ENCODE data around the gene DTHD1.

DNA sequence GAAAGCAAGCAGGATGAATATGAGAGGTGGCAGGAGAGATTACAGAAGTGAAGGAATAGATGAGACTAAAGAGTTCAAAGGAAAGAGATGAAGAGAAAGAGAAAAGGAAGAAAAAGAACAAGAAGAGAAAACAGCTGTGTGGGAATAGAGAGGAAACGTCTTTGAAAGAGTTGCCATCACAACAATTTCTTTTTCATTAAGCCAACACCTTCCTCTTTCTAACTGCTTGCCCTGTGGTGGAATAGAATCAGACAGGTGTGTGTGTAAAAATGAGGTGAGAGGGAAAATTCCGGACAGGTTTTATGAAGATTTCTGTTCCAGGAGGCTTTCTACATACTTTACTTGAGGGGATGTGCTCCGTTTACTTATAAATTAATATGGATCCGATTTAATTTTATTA lies 28.8 kb downstream of the DTHD1 start:
- TF ChIP-seq, protein P1, sequence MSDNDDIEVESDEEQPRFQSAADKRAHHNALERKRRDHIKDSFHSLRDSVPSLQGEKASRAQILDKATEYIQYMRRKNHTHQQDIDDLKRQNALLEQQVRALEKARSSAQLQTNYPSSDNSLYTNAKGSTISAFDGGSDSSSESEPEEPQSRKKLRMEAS (IDR thresholded peaks at IDR 0.05), result no peak
- TF ChIP-seq CEBPB (IDR thresholded peaks at IDR 0.05), result no peak
- TF ChIP-seq RAD21 (IDR thresholded peaks at IDR 0.05; ENCODE audit: low read depth), result no peak
- TF ChIP-seq TCF12 (IDR thresholded peaks at IDR 0.05; ENCODE audit: low read depth), result no peak

Measured in Ishikawa (cell line).